NAMALWA (cell line): Measurements from ENCODE around the gene GRK5.
"Not testable (repeated sequence)": the region's sequence is repeated elsewhere in the genome, so short reads cannot be mapped to it uniquely, and the experiment has no call there.

Source experiments
- DNase-seq: peaks from one replicate; pipeline ENCODE4 v3.0.0-alpha.2; 2015; ENCODE audit warnings: low spot score

GRK5 gene

DNA sequence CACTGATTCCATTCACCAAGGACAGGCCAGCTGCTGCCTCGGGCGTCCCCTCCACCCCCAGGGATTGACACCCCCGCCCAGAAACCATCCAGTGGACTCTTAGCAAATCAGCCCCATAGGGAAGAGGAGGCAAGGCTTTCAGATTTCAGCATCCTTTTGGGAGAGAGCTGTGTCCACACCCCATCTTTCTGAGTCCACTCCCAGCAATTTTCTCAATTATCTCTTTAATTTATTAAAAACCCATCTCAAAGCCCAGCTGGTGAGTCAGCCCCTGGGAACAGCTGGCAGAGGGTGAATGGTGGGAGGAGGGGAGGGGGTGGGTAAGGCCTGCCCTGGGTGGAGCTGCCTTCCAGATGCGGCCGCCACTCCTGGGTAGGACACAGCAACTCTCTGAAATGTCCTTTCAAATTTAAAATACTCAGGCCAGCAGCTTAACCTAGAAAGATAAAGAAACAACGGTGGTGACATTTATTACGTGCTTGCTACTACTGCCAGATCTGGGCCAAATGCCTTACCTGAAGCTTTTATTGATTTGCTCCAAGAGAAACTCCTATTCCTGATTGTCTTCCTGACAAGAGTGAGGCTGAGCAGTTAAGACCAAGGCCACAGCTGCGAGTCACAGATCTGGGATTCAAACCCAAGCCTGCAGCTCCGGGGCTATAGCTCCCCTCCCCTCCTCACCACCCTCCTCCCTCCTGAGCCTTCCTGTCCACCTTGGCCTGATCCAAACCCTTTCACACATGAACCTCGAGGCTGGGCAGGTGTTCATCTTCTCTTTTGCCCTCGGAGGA lies 214.7 kb downstream of the GRK5 start:
- DNase-seq, result no peak

DNA sequence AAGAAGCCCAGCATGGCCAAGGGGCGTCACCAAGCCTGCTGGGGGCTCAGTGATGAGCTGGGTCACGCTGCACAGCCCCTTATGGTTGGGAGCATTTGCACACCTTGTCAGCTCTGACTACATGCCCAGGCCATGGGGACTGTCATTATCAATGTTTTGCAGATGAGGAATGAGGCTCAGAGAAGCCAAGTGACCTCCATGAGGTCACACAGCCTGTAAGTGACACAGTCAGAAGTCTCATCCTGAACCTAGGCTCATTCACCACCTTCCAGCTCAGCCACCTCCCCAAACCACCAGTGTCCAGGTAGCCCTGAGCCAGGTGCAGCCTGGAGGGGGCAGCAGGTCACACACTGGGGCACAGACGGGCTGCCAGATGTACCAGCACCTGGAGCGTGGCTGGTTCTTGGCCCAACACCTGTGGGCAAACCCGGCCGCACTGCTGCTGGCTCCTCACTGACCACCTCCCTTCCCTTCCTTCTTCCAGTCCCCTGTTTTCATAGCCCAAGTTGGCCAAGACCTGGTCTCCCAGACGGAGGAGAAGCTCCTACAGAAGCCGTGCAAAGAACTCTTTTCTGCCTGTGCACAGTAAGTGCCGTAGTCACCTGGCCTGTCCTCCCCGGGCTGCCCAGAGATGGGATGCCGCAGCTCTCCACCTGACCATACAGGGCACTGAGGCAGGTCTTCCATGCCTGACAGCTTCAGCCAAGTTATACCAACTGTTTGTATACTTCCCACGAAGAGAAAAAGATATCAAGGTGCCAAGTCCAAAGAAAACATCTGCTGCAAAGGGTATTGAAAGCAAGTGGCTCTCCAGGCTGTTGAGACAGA lies 215.5 kb downstream of the GRK5 start:
- DNase-seq, result no peak

DNA sequence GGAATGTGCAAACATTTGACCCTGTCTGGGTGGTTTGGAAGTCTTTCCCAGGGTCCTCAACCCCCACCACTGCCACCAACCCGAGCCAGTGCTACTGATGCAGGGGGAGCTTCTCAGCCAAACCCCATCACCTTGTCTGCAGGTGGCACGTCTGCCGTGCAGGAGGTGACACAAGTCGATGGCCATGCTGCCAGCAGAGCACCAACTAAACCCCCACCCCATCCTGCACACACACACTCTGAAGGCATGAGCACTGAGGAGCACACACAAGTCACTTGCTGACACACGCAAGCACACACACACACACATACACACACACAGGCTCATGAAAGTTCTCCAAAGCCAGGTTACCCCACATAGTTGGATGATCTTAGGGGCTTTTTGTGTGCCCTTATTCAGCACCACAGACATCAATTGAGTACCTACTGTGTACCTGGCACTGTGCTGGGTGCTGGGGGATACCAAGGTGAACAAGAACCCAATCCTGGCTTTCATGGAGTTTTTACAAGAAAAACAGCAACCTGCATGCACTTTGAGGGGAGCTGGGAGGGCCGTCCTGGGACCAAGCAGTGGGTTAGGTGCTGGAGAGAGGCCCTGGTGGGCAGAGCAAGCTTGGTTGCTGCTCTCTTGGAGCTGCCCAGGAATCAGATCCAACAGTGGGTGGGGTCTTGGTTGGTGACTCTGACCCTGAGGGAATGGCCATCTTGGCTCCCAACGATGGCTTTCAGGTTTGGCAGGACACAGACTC lies 216.3 kb downstream of the GRK5 start:
- DNase-seq, result no peak

DNA sequence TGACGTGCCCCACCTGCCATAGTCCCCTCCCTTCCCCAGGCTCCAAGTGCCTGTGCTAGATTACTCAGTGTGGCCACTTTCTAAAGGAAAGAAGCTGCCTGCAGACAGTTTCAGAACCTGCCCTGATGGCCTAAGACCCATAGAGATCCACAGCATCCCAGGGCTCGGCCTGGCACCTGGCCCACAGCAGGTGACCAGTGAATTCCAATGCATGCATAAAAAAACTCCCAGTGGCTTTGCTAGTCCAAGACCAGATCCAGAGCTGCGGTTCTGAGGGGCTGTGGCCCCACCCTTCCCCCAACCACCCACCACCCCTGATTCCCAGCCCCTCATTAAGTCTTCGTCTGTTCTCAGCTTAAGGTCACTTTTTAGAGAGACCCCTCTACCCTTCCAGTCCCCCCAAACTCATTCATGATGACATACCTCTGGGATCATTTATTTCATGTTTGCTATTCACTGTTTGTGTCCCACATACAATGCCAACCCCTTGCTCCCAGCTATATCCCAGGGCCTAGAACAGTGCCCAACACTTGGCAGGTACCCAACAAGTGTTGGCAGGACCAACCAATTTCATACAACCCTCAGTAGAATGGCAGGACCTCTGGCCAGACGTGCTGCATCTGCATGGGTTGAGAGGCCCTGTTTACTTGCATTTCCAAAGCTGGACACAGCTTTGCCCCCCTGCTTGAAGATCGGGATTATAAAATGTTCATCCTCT lies 217.0 kb downstream of the GRK5 start:
- no peak for DNase-seq

DNA sequence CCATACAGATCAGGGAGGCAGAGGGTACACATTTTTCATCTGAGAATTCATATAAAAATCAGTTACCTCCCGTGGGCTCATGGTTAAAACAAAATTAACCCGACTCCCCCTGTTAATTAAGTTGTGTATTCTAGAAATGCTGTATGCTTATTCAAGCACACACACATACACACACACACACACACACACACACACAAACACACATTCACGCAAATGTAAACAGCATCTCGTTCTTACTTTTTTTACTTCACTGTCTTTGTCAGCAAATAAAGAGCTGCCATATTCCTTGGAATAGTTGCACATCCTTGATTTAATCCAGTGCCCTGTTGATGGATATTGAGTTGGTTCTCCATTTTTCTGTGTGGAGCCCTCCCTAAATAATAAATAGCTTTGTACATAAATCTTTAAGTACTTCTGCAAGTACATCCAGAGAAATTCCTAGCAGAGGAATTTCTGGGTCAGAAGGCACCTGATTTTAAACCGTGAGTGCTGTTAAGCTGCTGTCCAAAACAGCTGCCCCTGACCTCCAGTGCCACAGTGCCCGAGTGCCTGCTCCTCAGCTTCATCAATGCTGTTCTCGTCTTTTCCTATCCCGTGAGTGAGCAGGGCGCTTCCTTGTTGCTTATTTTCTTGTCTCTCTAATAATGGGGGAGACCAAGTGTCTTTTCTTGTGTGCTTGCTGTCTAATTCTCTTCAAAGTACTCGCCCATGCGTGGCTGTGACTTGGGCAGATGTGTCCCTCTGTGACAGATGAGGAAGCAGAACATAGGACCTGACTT lies 217.9 kb downstream of the GRK5 start:
- DNase-seq, result peak; percentile 70

DNA sequence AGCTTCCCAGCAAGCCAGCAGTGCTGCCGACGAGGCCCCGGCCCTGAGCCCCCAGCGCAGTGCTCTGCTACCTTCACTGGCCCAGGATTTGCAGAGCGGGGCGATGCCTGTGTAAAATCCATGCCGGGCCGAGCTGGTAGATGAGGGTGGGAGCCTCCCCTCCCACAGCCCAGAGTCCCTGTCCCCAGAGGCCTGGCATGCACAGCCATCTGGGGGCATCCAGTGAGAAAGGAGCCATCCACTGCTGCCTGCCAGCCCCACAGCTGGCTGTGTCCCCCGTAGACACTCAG lies 218.5 kb downstream of the GRK5 start:
- no peak for DNase-seq

DNA sequence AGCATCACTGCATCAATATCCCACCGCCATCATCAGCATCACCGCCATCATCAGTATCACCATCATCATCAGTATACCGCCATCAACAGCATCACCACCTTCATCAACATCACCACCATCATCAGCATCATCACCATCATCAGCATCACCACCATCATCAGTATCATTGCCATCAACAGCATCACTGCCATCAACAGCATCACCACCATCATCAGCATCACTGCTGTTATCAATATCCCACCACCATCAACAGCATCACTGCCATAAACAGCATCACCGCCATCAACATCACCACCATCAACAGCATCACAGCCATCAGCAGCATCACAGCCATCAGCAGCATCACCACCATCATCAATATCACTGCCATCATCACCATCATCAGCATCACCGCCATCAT lies 219.3 kb downstream of the GRK5 start:
- no peak for DNase-seq

DNA sequence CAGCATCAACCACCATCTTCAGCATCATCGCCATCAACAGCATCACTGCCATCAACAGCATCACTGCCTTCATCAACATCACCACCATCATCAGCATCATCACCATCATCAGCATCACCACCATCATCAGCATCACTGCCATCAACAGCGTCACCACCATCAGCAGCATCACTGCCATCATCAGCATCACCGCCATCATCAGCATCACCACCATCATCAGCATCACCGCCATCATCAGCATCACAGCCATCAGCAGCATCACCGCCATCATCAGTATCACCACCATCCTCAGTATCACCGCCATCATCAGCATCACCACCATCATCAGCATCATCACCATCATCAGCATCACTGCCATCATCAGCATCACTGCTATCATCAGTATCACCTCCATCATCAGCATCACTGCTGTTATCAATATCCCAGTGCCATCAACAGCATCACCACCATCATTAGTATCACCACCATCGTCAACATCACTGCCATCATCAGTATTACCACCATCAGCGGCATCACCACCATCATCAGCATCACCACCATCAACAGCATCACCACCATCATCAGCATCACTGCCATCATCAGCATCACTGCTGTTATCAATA lies 220.0 kb downstream of the GRK5 start:
- DNase-seq, result no peak

DNA sequence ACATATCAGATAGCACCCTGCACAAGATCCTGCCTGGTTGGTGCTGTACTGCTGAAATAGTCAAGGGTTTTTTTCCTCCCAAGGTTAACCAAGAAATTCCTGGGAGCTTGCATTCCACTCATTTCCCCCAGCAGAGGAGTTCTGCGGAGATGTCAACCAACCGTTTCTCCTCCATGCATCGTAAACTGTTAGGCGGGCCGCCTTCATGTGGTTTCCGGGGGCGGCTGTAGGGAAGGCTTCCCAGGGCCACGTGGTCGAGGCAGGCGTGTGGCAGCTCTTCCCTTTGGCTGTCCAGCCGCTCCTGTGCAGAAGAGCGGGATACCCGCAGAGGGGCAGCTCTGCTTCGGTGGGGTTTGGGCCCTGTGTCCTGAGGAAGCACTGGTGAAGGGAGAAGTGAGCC lies 221.4 kb downstream of the GRK5 start:
- DNase-seq, result no peak

DNA sequence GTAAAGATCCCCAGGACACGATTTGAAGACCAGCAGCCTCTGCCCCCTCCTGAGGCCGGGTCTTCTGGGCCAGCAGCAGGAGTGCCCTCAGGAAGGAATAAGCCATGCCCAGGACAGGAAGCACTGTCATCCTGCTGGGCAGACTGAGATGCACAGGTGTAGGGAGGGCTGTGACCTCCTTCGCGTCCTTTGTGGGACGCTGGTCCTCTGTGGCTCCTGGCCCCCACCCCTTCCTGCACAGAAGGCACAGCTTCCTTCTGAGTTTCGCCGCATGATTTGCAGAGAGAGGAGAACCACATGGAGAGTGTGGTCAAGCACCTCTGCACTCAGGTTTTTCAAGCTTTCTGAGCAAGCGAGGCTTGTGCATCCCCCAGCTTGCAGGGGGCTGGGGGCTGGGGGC lies 222.4 kb downstream of the GRK5 start:
- no peak for DNase-seq

DNA sequence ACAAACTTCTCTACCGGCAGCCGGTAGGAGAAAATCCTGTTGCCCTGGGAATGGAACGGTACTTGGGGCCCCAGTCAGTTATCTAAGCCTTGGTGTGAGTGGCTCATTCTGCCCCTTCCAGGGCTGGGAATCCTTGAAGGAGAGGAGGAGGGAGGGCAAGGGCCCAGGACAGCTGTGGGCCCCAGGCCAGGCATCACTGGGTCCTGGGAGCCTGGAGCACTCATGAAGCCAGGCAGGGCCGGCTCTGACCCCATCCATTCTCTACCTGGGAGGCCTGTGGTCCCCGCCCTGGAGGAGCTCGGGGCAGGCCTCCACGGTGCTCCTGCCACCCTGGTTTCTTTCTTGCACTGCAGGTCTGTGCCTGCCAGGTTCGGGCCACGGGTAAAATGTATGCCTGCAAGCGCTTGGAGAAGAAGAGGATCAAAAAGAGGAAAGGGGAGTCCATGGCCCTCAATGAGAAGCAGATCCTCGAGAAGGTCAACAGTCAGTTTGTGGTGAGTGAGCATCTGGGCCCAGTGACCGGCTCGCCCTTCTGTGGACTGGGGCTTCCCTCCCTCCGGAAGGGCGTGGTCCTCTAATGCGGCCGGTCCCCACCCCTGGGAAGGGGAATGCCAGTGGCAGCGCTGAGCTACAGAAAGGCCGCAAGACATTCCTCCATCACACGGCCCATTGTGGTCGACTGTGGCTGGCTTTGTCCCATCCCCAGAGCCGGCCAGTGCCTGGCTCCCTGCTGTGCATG lies 223.8 kb downstream of the GRK5 start:
- DNase-seq, result no peak

DNA sequence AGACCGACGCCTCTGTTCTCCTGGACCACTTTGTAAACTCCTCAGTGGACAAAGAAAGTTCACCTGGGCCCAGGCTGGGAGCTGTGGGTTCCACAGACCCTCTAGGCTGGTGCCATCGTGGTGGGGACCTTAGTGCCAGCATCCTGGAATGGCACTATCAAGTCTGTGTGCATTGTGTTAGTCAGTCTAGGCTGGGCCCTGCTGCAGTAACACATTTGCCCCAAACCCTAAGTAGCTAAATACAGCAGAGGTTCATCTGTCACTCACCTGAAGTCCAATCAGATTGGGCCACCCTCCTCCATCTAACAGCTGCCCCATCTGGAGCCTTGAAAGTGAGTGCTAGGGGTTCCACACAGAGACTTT lies 224.4 kb downstream of the GRK5 start:
- DNase-seq, result no peak

DNA sequence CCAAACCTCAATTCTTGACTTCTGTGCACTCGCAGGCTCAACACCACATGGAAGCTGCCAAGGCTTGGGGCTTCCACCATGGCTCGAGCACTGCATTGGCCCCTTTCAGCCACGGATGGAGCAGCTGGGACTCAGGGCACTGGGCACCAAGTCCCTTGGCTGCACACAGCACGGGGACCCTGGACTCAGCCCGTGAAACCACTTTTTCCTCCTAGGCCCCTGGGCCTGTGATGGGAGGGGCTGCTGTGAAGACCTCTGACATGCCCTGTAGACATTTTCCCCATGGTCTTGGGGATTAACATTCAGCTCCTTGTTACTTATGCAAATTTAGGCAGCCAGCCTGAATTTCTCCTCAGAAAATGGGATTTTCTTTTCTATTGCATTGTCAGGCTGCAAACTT lies 227.6 kb downstream of the GRK5 start:
- not testable (repeated sequence) for DNase-seq

DNA sequence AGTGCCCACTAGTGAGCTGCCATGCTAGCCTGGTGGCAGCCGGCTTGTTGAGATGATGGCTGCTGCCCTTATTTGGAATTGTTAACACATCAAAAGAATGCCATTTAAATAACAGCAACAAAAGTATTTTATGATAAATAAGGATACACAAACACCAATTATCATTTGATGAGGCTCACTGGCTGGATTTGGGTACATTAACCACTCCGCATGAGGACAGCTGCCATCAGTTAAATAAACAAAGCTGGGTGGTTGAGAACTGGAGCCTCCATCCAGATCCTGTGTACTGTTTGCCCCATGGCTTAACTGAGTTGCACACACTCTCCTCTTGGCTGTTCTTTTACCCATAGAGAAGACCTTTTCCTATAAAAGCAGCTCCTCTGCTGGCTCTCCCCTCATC lies 231.3 kb downstream of the GRK5 start:
- no peak for DNase-seq

DNA sequence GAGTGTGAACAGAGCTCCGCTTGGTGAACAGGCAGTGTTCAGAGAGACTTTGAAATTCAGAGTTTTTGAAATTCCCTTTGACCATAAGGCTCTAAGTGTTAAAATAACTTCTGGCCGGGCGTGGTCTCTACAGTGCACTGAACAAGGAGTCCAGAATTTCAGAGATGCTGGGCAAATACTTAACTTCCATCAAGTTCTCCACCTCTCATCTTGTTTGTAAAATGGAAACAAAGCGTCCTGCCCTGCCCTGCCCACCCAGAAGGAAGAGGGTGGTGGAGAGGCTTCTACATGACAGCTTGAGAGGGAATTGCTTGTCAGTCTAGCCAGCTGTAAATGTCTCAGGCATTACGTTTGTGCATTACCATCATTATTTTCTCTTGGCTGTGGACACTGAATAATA lies 232.6 kb downstream of the GRK5 start:
- DNase-seq, result no peak

DNA sequence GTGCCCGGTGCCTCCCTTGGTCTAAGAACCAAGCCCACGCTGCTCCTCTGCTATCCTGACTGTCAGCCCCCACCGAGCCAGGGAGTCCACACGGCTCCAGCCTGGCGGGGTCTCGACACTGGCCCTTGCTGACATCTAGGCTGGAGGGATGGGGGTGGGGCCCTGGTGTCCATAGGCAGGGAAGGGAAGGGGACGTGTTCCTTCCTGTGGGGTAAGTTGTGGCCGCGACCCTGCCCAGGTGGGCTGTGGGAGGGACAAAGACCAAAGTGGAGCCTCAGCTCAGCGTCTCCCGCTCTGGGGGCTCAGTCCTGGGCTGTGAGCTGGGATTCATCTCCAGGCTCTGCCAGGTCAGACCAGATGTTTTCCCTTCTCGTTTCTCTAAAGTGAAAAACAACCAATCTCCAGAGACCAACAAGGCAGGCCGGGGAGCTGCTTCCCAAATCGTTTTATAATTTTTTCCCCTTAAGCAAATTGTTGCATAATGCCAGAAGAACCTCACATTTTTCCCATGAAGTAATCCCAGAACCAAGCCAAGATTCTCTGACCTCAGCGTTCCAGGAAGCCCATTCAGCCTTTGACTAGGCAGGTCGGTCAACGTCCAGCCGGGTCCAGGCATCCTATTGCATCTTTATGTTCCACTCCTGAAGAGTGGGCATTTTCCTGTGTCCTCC lies 233.9 kb downstream of the GRK5 start:
- no peak for DNase-seq

DNA sequence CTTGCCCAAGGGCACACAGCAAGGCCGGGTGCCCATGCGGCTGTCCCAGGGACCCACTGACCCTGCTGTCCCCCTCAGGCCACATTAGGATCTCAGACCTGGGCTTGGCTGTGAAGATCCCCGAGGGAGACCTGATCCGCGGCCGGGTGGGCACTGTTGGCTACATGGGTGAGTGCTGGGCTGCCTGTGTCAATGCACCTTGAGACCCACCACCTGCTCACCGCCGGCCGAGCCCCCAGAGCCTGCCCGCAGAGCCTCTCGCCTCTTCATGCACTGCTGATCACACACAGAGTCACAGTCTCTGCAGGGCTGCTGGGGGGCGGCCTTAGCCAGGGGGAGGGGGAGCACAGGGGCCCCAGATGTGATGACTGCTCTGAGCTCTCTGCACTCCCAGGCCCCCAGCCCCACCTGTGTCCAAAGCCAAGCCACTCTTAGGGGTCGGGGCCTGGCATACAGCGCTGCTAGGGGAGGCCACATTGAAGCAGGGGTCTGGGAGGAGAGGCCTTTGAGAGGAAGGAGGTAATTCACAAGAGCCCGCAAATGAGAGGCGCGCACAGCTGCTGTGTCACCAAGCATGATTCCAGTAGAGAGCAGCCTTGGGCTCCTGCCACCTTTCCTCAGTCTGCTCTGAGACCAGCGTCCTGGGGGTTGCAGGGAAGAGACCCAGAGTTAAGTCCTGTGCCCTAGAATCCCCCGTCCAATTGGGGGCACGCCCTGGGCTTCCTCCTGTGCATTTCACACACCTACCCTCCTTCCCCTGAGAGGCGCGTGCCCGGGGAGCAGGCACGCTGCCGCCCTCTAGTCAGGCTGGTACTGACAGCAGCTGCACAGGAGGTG lies 234.8 kb downstream of the GRK5 start:
- DNase-seq, result peak; percentile 79

DNA sequence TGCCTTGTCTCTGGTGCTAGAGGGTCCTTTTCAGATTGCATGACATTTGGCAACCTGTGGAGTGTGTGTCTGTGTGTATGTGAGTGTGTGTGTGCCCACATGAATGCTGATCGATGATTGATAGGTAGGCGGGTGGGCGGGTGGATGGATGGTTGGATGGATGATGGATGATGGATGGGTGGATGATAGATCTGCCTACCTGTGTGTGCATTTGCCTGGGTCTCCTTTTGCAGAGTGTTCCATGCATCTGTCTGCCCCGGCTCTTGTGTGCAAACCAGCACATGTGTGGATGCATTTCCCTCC lies 235.3 kb downstream of the GRK5 start:
- DNase-seq, result no peak

DNA sequence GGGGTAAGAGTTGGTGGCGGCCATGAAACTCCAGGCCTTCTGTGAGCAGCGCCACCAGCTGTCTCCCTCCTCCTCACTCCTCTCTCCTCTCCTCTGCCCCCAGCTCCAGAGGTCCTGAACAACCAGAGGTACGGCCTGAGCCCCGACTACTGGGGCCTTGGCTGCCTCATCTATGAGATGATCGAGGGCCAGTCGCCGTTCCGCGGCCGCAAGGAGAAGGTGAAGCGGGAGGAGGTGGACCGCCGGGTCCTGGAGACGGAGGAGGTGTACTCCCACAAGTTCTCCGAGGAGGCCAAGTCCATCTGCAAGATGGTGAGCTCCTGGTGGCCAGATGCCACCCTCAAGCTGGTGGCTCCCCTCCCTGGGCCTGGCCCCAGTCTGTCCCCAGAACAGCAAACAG lies 236.1 kb downstream of the GRK5 start:
- no peak for DNase-seq
